CD4-positive, alpha-beta T cell treated with Interleukin-15 for 1 hour (primary cell): ENCODE results near the gene IMPA2.

Source experiments
- DNase-seq: peaks from one replicate; pipeline ENCODE4 v3.0.0-alpha.2; 2020

IMPA2 gene

DNA sequence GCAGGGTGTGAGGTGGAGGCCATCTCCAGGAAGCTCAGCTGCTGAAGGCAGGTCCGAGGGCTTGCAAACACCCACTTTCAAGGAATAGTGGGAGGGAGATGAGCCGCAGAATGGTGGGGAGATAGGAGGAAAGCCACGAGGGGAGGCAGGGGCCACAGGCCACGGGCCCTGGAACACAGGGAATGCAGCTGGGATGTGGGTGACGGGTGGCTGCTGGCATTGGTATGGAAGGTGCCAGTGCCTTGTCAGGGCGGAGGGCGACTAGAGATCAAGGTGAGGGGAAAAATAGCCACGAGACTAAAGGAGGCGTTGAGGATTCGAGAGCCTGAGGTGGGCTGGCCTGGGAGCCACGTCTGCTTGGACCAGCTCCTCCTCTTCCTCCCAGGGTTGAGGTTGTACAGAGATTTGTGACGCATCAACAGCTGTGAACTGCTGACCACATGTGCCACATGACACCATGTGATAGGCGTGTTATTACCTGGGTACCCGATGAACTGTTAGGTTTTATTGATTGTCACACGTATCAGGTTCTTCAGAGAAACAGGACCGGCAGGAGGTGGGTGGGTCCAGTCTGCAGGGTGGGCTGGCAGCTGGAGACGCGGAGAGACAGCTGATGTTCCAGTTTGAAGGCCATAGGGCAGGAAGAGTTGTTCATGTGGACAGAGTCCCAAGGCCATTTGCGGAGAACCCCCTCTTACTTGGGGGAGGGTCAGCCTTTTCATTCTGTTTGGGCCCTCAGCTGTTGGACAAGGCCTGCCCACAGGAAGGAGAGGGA lies 9.9 kb downstream of the IMPA2 start:
- no peak for DNase-seq

GRCh38 chr18:11992096-11992790 lies 10.9 kb downstream of the IMPA2 start:
- no peak for DNase-seq

DNA sequence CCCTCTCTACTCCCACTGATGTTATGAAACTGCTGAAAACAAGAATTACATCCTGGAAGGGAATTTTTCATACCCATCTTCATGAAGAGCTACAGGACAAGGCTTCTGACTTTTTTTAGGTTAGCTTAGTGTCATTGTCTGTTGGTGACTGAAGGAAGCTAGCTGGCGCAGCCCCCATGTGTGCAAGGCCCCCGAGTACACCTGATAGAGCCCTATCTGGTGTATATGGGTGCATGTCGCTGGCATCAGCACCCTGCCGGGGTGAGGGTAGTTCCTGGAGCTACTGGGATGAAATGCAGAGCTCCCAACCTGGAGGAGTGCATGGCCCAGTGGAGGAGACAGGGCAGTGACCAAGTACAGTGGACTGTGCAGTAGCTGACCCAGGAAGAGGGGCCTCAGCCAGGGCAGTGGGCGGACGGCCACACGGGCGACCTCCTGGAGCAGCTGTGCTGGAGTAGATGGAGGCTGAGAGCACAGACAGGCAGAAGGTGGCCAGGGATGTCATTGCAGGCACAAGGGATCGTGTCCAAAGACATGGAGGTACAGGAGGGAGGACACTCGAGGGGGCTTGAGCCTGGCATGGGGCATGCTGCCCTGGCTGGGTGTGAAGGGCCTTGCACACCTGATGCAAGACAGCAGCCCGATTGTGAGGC lies 12.1 kb downstream of the IMPA2 start:
- DNase-seq = no peak

DNA sequence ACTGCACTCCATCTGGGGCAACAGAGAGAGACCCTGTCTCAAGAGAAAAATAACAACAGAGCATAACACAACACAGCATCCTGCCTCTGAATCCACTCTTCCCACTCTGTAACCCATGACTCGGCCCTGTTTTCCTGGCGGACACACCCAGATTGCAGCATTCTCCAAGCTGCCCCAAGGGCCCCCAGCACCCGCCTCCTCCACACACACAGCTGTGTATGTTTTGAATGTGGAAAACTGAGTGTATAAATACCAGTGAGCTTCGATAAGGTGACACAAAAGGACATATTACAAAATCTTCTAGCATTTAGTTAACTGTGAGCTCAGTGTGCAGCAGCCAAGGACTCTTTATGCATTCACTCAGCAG lies 13.0 kb downstream of the IMPA2 start:
- DNase-seq = no peak

GRCh38 chr18:11994703-11995444 lies 13.6 kb downstream of the IMPA2 start:
- DNase-seq = no peak

- peak; percentile 64 for DNase-seq
Measured at GRCh38 chr18:11995445-11996189, 14.3 kb downstream of the IMPA2 start.

DNA sequence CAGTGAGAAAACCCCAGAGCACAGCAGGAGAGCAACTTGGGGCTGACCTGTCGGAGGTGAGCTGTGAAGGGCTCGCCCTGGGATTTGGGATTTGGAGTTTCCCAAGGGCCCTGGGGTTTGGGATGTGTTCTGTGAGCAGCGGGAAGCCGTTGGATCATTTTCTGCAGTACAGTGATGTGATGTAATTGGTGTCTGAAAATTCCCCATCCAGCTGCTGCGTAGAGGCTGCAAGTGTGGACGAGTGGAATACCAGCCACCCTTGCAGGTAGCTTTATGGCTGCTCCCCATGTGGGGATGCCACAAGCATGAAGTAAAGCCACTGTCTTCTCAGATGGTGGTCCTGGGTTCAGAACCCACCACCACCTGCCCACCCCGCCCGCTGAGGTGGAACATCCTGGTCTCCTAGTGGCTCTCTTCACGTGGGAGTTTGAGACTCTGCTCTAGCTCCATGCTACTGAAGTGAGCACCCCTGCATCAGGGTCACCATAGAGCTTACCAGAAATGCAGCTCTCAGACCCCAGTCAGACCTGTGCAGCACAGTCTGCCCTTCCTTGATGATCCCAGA lies 15.0 kb downstream of the IMPA2 start:
- DNase-seq = no peak

DNA sequence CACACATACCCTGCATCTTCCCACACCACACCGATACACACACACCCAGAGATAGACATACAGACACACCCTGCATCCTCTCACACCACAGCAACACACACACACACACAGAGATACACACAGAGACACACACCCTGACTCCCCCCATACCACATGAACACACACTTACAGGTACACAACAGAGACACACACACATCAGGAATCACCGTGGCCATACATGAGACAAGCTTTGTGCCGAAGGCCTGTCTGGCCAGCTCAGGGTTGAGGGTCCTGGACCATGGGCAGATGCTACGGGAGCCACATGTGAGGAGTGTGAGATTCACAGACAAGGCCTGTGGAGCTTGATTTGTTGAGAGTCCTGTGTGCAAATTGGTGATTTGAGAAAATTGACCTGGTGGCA lies 15.6 kb downstream of the IMPA2 start:
- DNase-seq = no peak

DNA sequence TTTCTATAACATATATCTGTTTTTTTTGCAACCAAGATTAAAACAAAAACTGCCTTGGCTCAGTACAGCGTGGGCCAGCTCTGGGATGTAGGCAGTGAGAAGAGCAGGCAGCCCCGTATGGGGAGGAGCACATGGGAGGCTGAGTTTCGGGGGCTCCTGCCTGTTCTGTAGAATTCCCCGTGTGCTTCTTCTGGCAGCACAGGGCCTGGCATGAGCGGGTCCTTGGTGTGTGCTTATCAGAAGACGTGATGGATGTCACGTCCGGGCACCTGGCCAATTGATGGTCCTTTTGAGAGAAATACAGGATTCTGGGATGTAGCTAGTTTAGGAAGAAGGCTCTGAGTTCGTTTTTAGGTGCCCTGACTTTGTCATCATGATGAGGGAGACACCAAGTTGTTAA lies 16.2 kb downstream of the IMPA2 start:
- DNase-seq = no peak

GRCh38 chr18:11998193-11998592 lies 16.9 kb downstream of the IMPA2 start:
- DNase-seq = no peak

GRCh38 chr18:11999429-11999828 lies 18.1 kb downstream of the IMPA2 start:
- no peak for DNase-seq

GRCh38 chr18:12000072-12000659 lies 18.9 kb downstream of the IMPA2 start:
- DNase-seq = no peak

- no peak for DNase-seq
Measured at GRCh38 chr18:12001421-12001820, 20.1 kb downstream of the IMPA2 start.

- no peak for DNase-seq
Measured at GRCh38 chr18:12003894-12004293, 22.6 kb downstream of the IMPA2 start.

DNA sequence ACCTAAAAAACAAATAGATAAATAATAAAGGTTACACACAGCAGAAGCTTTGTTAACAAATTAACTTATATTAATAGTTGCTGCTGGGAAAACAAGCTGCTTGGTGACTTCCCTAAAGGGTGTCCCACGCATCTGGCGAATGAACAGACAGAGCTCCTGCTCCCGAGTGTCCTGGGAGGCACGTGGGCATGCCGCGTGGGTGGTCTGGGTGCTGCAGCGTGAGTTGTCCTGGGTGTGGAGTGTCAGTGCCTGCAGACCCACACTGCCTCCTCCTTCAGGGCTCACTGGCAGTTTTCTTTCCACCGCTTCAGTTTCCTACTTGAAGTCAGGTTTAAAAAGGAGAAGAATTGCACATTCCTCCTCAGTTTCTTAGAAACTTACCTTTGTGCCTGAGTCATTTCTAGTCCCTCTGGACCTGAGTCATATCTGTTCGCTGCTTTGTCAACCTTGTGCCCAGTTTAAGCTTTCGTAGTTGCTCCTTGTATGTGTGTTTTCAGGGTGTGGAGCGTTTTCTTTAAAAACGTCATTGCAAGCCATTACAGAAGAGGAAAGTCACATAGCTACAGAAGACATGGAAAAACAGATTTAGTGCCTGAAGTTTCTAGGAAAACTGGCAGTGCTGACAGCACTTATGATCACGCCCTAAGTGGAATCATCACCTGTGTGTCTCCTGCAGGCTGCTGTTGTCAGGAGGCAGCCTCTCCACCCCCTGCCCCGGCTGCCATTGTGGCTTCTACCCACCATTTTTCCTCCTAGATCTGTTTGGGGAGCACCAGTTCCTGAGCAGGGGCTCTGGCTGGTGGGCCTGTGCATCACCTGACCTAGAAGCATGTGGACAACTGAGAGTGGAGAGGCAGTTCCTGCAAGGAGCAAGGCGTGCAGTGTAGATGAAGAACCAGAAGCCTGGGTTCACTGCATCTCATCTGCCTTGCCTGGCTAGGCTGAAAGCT lies 24.5 kb downstream of the IMPA2 start:
- no peak for DNase-seq

DNA sequence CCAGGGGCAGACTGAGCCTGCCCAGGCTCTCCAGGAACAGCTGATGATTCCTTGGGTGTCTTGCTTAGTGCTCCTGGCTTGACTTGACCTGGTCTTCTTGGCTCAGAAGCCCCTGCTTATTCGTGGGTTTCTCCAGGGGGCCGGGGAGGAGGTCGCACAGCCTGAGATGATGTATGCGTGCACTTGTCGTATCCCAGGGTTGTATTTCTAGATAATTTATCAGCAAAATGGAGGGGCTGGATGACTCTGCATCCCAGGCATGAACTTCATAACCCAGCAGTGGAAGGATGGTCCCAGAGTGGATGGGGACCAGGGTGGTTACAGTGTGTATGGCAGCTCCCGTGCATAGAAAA lies 25.2 kb downstream of the IMPA2 start:
- no peak for DNase-seq

DNA sequence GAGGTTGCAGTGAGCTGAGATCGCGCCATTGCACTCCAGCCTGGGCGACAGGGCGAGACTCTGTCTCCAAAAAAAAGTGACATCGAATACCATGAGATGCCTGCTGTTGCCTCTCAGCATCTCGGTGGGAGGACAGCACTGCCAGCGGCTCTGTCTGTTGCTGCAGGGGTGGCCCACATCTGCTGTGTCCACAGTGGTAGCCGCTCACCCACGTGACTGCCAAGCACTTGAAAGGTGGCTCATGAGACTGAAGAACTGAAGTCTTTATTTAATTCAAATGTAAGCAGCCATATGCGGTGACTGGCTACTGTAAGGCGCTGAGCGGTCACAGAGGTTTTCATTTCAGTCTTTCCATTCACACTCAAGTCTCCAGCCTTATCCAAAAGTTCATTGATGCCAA lies 25.8 kb downstream of the IMPA2 start:
- no peak for DNase-seq

GRCh38 chr18:12008181-12008767 lies 27.0 kb downstream of the IMPA2 start:
- DNase-seq = no peak

GRCh38 chr18:12008842-12009580 lies 27.7 kb downstream of the IMPA2 start:
- no peak for DNase-seq
